Kidney (tissue), 14 donors: ENCODE data around the gene ZKSCAN5. TPM values are rescaled to one million over a fixed set of nuclear protein-coding genes. Genes with fewer than 3 reads are reported as not detected.
"Not testable (repeated sequence)": the region's sequence is repeated elsewhere in the genome, so short reads cannot be mapped to it uniquely, and the experiment has no call there.

Experiments
- DNase-seq, 5 donors: peaks; one replicate each; pipeline ENCODE4 v3.0.0-alpha.2; 2013 to 2020
- FAIRE-seq: peaks from 2 replicates; lab custom pipeline; 2012; peaks lifted over from hg19 to GRCh38; lab: Jason Lieb, UNC
- H3K27ac ChIP-seq, 2 donors: one replicate each; pipeline ENCODE4 v1.7.0; 2013; ENCODE audit warnings: low read depth in 2 of 2, low read length in 2 of 2, inconsistent platforms in 1 of 2
- H3K27me3 ChIP-seq: one replicate; pipeline ENCODE4 v1.7.1; 2013; ENCODE audit warnings: low read length, inconsistent platforms; ENCODE audit not compliant: control insufficient read depth, insufficient read depth
- H3K36me3 ChIP-seq, 3 donors: one replicate each; pipeline versions ENCODE4 v1.7.0 to v1.7.1; 2013; ENCODE audit warnings: low read length in 3 of 3, control low read depth in 1 of 3, inconsistent platforms in 1 of 3; ENCODE audit not compliant: insufficient read depth in 3 of 3, control insufficient read depth in 2 of 3
- H3K4me1 ChIP-seq, 3 donors: one replicate each; pipeline versions ENCODE4 v1.7.0 to v1.7.1; 2013; ENCODE audit warnings: low read length in 3 of 3, inconsistent platforms in 1 of 3, low read depth in 1 of 3; ENCODE audit not compliant: control insufficient read depth in 2 of 3, insufficient read depth in 2 of 3
- H3K4me3 ChIP-seq, 3 donors: one replicate each; pipeline versions ENCODE4 v1.7.0 to v1.8.1; 2013; ENCODE audit warnings: low read length in 3 of 3, control low read depth in 1 of 3, inconsistent platforms in 1 of 3
- H3K9ac ChIP-seq, 3 donors: one replicate each; pipeline versions ENCODE4 v1.7.0 to v1.7.1; 2013; ENCODE audit warnings: low read length in 3 of 3, control low read depth in 1 of 3, inconsistent platforms in 1 of 3
- H3K9me3 ChIP-seq, 3 donors: one replicate each; pipeline versions ENCODE4 v1.7.0 to v1.7.1; 2013; ENCODE audit warnings: low read length in 3 of 3, control low read depth in 1 of 3, inconsistent platforms in 1 of 3; ENCODE audit not compliant: control insufficient read depth in 2 of 3, insufficient read depth in 1 of 3
- intact Hi-C: fragments of 100-400 bp; cut with DNase I; formaldehyde crosslinking; loops from one replicate; pipeline ENCODE4 v1.11.1; 2022
- polyA plus RNA-seq: library from polyadenylated mRNA; stranded (reverse); fragments of 350-450 nt; fragmentation: Illumina TruSeq; extraction: RNeasy Lipid Tissue Mini Kit (QIAGEN cat#74804); gene quantifications from one replicate; pipeline ENCODE4 v1.2.3, GENCODE V29; 2014; ENCODE audit warnings: low read depth, low replicate concordance; ENCODE audit not compliant: insufficient read depth
- total RNA-seq: library from RNA; stranded (reverse); fragmentation: NEBNext Ultra II Directional; extraction: Animal tissue kit (Norgen Biotek cat#: 25700); gene quantifications from one replicate; pipeline ENCODE4 v1.2.1, GENCODE V29; 2021
- TF ChIP-seq, protein P1 (sequence below): IDR thresholded peaks from 3 replicates; pipeline ENCODE4 v1.5.1; 2012; ENCODE audit warnings: mild to moderate bottlenecking, moderate library complexity, borderline replicate concordance; ENCODE audit not compliant: insufficient read depth; ENCODE audit errors: extremely low read depth
- donor health status: control.
- donor health status: control.
- donor health status: control.
- donor health status: control.
- donor health status: control.
- donor health status: DM: yes; HTN: yes; CAD: no.
- donor health status: Normal renal cell carcinoma (clear cell type).

Gene ZKSCAN5
- total and polyA plus RNA-seq, 2 donors from 2014 or later: 4.6 to 9.1 TPM

DNA sequence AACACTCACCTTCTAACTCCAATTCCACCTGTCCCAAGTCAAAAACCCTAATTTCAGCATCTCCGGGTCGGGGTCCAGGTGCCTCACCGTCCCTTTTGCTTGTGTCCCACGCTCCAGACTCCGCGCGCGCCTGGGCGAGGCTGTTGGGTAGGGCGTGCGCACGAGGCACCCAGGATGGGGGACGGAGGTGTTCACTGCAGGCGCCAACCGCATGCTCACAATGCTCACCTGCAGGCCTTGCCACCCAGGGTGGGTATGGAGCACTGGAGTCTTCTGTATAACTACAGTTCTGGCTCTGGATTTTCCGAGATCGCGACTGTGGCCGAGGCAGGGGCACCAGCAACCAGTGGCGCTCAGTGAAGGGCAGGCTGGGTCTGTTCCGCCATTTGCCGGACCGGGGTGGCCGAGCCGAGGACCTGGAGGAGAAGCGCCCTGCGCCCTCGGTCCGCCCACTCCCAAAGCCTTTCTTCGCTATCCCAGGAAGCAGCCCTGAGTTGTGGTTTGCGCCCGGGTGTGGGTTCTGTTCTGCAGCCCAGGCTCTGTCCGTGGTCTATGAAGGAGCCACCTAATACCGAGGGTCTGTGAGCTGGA, 38.7 kb downstream of the ZKSCAN5 start:
- H3K4me1 ChIP-seq: no peaks in the 10 kb centered on the region
- no peak overlapping the region for H3K27ac ChIP-seq
- peaks cover 5 to 9% (median 6%) of the 10 kb centered on the region in 3 donors for H3K36me3 ChIP-seq
- no peak overlapping the region for H3K4me3 ChIP-seq
- peak in 1 of 5 donors; percentile 52 for DNase-seq
- no peaks in the 10 kb centered on the region for H3K27me3 ChIP-seq
- no peak overlapping the region for H3K9ac ChIP-seq
- peaks cover 2 to 24% (median 5%) of the 10 kb centered on the region in 3 donors for H3K9me3 ChIP-seq
- TF ChIP-seq, protein P1, sequence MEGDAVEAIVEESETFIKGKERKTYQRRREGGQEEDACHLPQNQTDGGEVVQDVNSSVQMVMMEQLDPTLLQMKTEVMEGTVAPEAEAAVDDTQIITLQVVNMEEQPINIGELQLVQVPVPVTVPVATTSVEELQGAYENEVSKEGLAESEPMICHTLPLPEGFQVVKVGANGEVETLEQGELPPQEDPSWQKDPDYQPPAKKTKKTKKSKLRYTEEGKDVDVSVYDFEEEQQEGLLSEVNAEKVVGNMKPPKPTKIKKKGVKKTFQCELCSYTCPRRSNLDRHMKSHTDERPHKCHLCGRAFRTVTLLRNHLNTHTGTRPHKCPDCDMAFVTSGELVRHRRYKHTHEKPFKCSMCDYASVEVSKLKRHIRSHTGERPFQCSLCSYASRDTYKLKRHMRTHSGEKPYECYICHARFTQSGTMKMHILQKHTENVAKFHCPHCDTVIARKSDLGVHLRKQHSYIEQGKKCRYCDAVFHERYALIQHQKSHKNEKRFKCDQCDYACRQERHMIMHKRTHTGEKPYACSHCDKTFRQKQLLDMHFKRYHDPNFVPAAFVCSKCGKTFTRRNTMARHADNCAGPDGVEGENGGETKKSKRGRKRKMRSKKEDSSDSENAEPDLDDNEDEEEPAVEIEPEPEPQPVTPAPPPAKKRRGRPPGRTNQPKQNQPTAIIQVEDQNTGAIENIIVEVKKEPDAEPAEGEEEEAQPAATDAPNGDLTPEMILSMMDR: no peak
- intact Hi-C loops: no loop called here
- no peak for FAIRE-seq

DNA sequence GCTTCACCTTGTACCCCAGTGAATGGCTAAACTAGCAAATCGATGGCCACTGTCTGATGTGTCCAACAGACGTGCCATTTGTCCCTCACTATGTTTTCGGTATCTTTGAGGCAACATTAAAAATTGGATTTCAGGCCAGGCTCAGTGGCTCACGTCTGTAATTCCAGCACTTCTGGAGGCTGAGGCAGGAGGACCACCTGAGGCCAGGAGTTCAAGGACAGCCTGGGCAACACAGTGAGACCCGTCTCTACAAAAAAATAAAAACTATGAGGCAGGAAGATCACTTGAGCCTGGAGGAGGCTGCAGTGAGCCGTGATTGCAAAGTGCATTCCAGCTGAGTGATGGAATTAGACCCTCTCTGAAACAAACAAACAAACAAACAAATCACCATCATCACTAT, 39.5 kb downstream of the ZKSCAN5 start:
- Histone ChIP-seq H3K36me3 (peaks cover 6 to 12% (median 7%) of the 10 kb centered on the region in 3 donors), H3K27me3 (no peaks in the 10 kb centered on the region), H3K9ac (no peak overlapping the region), H3K4me3 (no peak overlapping the region), H3K9me3 (peaks cover 2 to 24% (median 5%) of the 10 kb centered on the region in 3 donors), H3K27ac (no peak overlapping the region), H3K4me1 (no peaks in the 10 kb centered on the region)
- no peak for FAIRE-seq
- TF ChIP-seq, protein P1: no peak
- intact Hi-C loops: no loop called here
- DNase-seq: peak in 1 of 5 donors; percentile 0

DNA sequence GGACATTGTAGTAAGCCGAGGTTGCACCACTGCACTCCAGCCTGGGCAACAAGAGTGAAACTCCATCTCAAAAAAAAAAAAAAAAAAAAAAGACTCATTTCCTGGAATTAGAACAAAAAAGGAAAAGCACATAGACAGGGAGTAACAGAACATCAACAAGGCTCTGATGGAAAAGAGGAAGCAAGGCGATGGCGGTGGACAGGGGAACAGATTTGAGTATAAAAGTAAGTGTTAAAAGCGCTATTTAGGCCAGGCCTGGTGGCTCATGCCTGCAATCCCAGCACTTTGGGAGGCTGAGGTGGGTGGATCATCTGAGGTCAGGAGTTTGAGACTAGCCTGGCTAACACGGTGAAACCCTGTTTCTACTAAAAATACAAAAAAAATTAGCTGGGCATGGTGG, 40.8 kb downstream of the ZKSCAN5 start:
- intact Hi-C loops: not testable (repeated sequence)

DNA sequence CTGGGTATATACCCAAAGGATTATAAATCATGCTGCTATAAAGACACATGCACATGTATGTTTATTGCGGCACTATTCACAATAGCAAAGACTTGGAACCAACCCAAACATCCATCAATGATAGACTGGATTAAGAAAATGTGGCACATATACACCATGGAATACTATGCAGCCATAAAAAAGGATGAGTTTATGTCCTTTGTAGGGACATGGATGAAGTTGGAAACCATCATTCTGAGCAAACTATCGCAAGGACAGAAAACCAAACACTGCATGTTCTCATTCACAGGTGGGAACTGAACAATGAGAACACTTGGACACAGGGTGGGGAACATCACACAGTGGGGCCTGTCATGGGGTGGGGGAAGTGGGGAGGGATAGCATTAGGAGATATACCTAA, 45.1 kb downstream of the ZKSCAN5 start:
- H3K9ac ChIP-seq, H3K27me3 ChIP-seq, intact Hi-C loops, DNase-seq, H3K4me3 ChIP-seq, H3K9me3 ChIP-seq, H3K4me1 ChIP-seq, H3K27ac ChIP-seq, FAIRE-seq: not testable (repeated sequence)
- H3K36me3 ChIP-seq: peaks cover 6 to 12% (median 7%) of the 10 kb centered on the region in 3 donors

More for the DNA sequence above, 40.8 kb downstream of the ZKSCAN5 start:
- H3K27ac ChIP-seq, H3K4me1 ChIP-seq, H3K4me3 ChIP-seq, H3K27me3 ChIP-seq, DNase-seq, H3K9ac ChIP-seq, FAIRE-seq: not testable (repeated sequence)
- Histone ChIP-seq H3K9me3 (peaks cover 3 to 17% (median 5%) of the 10 kb centered on the region in 3 donors), H3K36me3 (peaks cover 6 to 12% (median 7%) of the 10 kb centered on the region in 3 donors)
